ENCODE measurements around the gene ATP4B. TPM values are rescaled to one million over a fixed set of nuclear protein-coding genes. Genes with fewer than 3 reads are reported as not detected.

Gene ATP4B
- total and polyA plus RNA-seq, 2 donors (not counting 1 experiment from before 2014, with no cell fraction given): not detected

- no peaks in the 10 kb centered on the region for H3K4me1 ChIP-seq (ENCODE audit: control insufficient read depth, extremely low read depth, insufficient read depth, low read length)
- H3K36me3 ChIP-seq (ENCODE audit: control insufficient read depth, insufficient read depth, low read length): peaks cover 8% of the 10 kb centered on the region
- peak in 1 of 2 donors; percentile 40 for DNase-seq (ENCODE audit: low read depth in 2 of 2)
- H2AFZ ChIP-seq (ENCODE audit: low read length): no peak overlapping the region
- H3K27me3 ChIP-seq (ENCODE audit: control insufficient read depth, insufficient read depth, low read length): no peaks in the 10 kb centered on the region
- no peaks in the 10 kb centered on the region for H3K9me3 ChIP-seq (ENCODE audit: control insufficient read depth, insufficient read depth, low read depth, low read length)
- H4K20me1 ChIP-seq (ENCODE audit: control insufficient read depth, extremely low read depth, insufficient read depth, low read length): peaks cover 1% of the 10 kb centered on the region
- TF ChIP-seq EZH2 (IDR thresholded peaks at IDR 0.05; ENCODE audit: low read length, missing control alignments): no peak
- no peak for TF ChIP-seq CTCF (conservative IDR thresholded peaks at IDR 0.05 in 1 of 2, IDR thresholded peaks at IDR 0.05 in 1 of 2; ENCODE audit: low read depth in 1 of 2, low read length in 2 of 2)
- H3K4me2 ChIP-seq (ENCODE audit: extremely low read depth, insufficient read depth, low read length): no peak overlapping the region
- no peak overlapping the region for H3K27ac ChIP-seq (ENCODE audit: insufficient read depth, low read length)
- no peak overlapping the region for H3K4me3 ChIP-seq (replicated peaks in 1 of 4; ENCODE audit: control extremely low read depth in 1 of 4, insufficient read depth in 1 of 4, low read depth in 3 of 4, low read length in 4 of 4)
- no peak overlapping the region for H3K9ac ChIP-seq (ENCODE audit: insufficient read depth, low read length)
- peaks cover 59% of the 10 kb centered on the region for H3K79me2 ChIP-seq (ENCODE audit: control insufficient read depth, insufficient read depth, low read length)
These were observed 41.6 kb downstream of the ATP4B start for GRCh38 chr13:113616281-113616906.

GRCh38 chr13:113613789-113614379 is 44.1 kb downstream of the ATP4B start:
- Histone ChIP-seq H3K27me3 (ENCODE audit: control insufficient read depth, insufficient read depth, low read length) (no peaks in the 10 kb centered on the region), H3K4me3 (replicated peaks in 1 of 4; ENCODE audit: control extremely low read depth in 1 of 4, insufficient read depth in 1 of 4, low read depth in 3 of 4, low read length in 4 of 4) (no peak overlapping the region), H3K4me1 (ENCODE audit: control insufficient read depth, extremely low read depth, insufficient read depth, low read length) (no peaks in the 10 kb centered on the region), H4K20me1 (ENCODE audit: control insufficient read depth, extremely low read depth, insufficient read depth, low read length) (no peaks in the 10 kb centered on the region), H3K4me2 (ENCODE audit: extremely low read depth, insufficient read depth, low read length) (no peak overlapping the region), H3K9me3 (ENCODE audit: control insufficient read depth, insufficient read depth, low read depth, low read length) (no peaks in the 10 kb centered on the region), H3K36me3 (ENCODE audit: control insufficient read depth, insufficient read depth, low read length) (peaks cover 20% of the 10 kb centered on the region), H2AFZ (ENCODE audit: low read length) (no peak overlapping the region), H3K27ac (ENCODE audit: insufficient read depth, low read length) (no peak overlapping the region), H3K79me2 (ENCODE audit: control insufficient read depth, insufficient read depth, low read length) (peaks cover 76% of the 10 kb centered on the region), H3K9ac (ENCODE audit: insufficient read depth, low read length) (no peak overlapping the region)
- no peak for TF ChIP-seq EZH2 (IDR thresholded peaks at IDR 0.05; ENCODE audit: low read length, missing control alignments)
- no peak for TF ChIP-seq CTCF (conservative IDR thresholded peaks at IDR 0.05 in 1 of 2, IDR thresholded peaks at IDR 0.05 in 1 of 2; ENCODE audit: low read depth in 1 of 2, low read length in 2 of 2)
- no peak for DNase-seq (ENCODE audit: low read depth in 2 of 2)

GRCh38 chr13:113612607-113613006 is 45.4 kb downstream of the ATP4B start:
- Histone ChIP-seq H3K27me3 (ENCODE audit: control insufficient read depth, insufficient read depth, low read length) (no peaks in the 10 kb centered on the region), H3K9me3 (ENCODE audit: control insufficient read depth, insufficient read depth, low read depth, low read length) (no peaks in the 10 kb centered on the region), H4K20me1 (ENCODE audit: control insufficient read depth, extremely low read depth, insufficient read depth, low read length) (no peaks in the 10 kb centered on the region), H3K27ac (ENCODE audit: insufficient read depth, low read length) (no peak overlapping the region), H3K79me2 (ENCODE audit: control insufficient read depth, insufficient read depth, low read length) (peaks cover 82% of the 10 kb centered on the region), H3K36me3 (ENCODE audit: control insufficient read depth, insufficient read depth, low read length) (peaks cover 25% of the 10 kb centered on the region), H3K4me3 (replicated peaks in 1 of 4; ENCODE audit: control extremely low read depth in 1 of 4, insufficient read depth in 1 of 4, low read depth in 3 of 4, low read length in 4 of 4) (no peak overlapping the region), H3K4me1 (ENCODE audit: control insufficient read depth, extremely low read depth, insufficient read depth, low read length) (no peaks in the 10 kb centered on the region), H2AFZ (ENCODE audit: low read length) (no peak overlapping the region), H3K4me2 (ENCODE audit: extremely low read depth, insufficient read depth, low read length) (no peak overlapping the region), H3K9ac (ENCODE audit: insufficient read depth, low read length) (no peak overlapping the region)
- no peak for DNase-seq (ENCODE audit: low read depth in 2 of 2)
- TF ChIP-seq CTCF (conservative IDR thresholded peaks at IDR 0.05 in 1 of 2, IDR thresholded peaks at IDR 0.05 in 1 of 2; ENCODE audit: low read depth in 1 of 2, low read length in 2 of 2) (no peak), EZH2 (IDR thresholded peaks at IDR 0.05; ENCODE audit: low read length, missing control alignments) (no peak)
